Osteoblast (primary cell): ENCODE results near the gene MIAT. TPM values are rescaled to one million over a fixed set of nuclear protein-coding genes. Genes with fewer than 3 reads are reported as not detected.

Source experiments
- DNase-seq: peaks from one replicate; pipeline ENCODE4 v3.0.0; 2011; ENCODE audit warnings: low spot score, mixed read lengths; ENCODE audit not compliant: insufficient read length; ENCODE audit errors: missing footprints
- H2AFZ ChIP-seq: 2 replicates; pipeline ENCODE4 v1.6.0; 2011; ENCODE audit warnings: mild to moderate bottlenecking, low read length
- H3K27ac ChIP-seq: 2 replicates; pipeline ENCODE4 v1.5.1; 2011; ENCODE audit warnings: mild to moderate bottlenecking, low read depth, low read length, moderate library complexity
- H3K27me3 ChIP-seq: 2 replicates; pipeline ENCODE4 v1.6.0; 2012; ENCODE audit warnings: mild to moderate bottlenecking, control low read depth, inconsistent platforms, low read length, moderate library complexity; ENCODE audit not compliant: insufficient read depth
- H3K36me3 ChIP-seq: 2 replicates; pipeline ENCODE4 v1.5.1; 2011; ENCODE audit warnings: mild to moderate bottlenecking, low read length, control low read depth, moderate library complexity; ENCODE audit not compliant: insufficient read depth
- H3K4me1 ChIP-seq: 2 replicates; pipeline ENCODE4 v1.5.1; 2011; ENCODE audit warnings: mild to moderate bottlenecking, low read length, control low read depth, moderate library complexity; ENCODE audit not compliant: insufficient read depth
- H3K4me2 ChIP-seq: 2 replicates; pipeline ENCODE4 v1.6.0; 2011; ENCODE audit warnings: mild to moderate bottlenecking, low read length; ENCODE audit not compliant: insufficient read depth
- H3K4me3 ChIP-seq: fragments of 200-600 bp; sonication (generic); 3 replicates; pipeline ENCODE4 v1.5.1; 2012; ENCODE audit warnings: mild to moderate bottlenecking, low read length, inconsistent platforms; ENCODE audit not compliant: insufficient read depth
- H3K79me2 ChIP-seq: 2 replicates; pipeline ENCODE4 v1.6.0; 2012; ENCODE audit warnings: mild to moderate bottlenecking, low read length, control low read depth, inconsistent platforms; ENCODE audit not compliant: insufficient read depth
- H3K9me3 ChIP-seq: 2 replicates; pipeline ENCODE4 v1.5.1; 2011; ENCODE audit warnings: low read depth, low read length, control low read depth
- H4K20me1 ChIP-seq: 2 replicates; pipeline ENCODE4 v1.6.0; 2012; ENCODE audit warnings: mild to moderate bottlenecking, low read length, control low read depth; ENCODE audit not compliant: insufficient read depth
- CTCF ChIP-seq: IDR thresholded peaks from 2 replicates; pipeline ENCODE4 v1.5.1; 2011; ENCODE audit warnings: mild to moderate bottlenecking, low read depth, low read length, moderate library complexity; ENCODE audit errors: extremely low read depth
- total RNA-seq: library from RNA; depleted of rRNA; stranded (reverse); fragments of >200 nt; gene quantifications from 2 replicates; pipeline ENCODE4 v1.2.3, GENCODE V29; 2012

MIAT gene
- total RNA-seq, 1 donor = 1.8 TPM

DNA sequence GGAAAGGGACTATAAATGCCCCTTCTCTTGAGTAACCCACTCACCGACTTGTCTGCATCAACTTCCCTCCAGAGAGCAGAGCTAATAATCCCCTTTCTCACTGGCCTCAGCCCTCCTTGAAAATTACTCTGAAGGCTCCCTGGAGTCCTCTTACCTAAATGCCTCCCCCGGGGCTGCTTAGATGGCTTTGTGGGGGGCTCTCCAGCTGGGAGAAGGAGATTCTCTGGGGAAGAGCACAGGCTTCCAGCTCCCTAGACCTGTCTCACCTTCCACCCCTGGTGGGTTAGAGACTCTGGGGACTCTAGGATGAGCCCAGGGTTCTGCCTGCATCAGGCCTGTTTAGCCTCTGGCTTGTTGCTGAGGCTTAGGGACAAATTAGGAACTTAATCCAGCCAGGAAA is 39.8 kb downstream of the MIAT start:
- H3K27me3 ChIP-seq = no peaks in the 10 kb centered on the region
- no peaks in the 10 kb centered on the region for H3K79me2 ChIP-seq
- H3K4me1 ChIP-seq = no peaks in the 10 kb centered on the region
- DNase-seq = no peak
- no peak overlapping the region for H3K4me3 ChIP-seq
- no peak for TF ChIP-seq CTCF
- H3K36me3 ChIP-seq = peaks cover 3% of the 10 kb centered on the region
- H2AFZ ChIP-seq = no peak overlapping the region
- no peak overlapping the region for H3K27ac ChIP-seq
- H3K9me3 ChIP-seq = no peaks in the 10 kb centered on the region
- no peak overlapping the region for H3K4me2 ChIP-seq
- H4K20me1 ChIP-seq = peaks cover 1% of the 10 kb centered on the region

DNA sequence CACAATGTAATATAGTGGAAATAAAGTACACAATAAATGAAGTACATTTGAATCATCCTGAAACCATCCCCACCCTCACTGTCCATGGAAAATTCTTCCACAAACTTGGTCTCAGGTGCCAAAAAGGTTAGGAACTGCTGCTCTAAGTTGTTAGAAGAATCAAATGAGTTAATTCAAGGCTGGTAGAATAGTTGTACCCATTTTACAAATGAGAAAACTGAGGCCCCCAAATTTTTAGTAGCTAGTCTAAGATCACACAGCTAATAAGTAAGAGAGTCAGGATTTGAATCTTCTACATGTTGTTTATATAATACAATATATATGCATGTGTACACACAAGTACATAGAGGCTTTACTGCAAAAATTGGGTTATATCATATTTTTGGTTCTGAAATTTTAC is 43.1 kb downstream of the MIAT start:
- Histone ChIP-seq H3K4me1 (no peaks in the 10 kb centered on the region), H3K9me3 (no peaks in the 10 kb centered on the region)
- TF ChIP-seq CTCF = no peak

DNA sequence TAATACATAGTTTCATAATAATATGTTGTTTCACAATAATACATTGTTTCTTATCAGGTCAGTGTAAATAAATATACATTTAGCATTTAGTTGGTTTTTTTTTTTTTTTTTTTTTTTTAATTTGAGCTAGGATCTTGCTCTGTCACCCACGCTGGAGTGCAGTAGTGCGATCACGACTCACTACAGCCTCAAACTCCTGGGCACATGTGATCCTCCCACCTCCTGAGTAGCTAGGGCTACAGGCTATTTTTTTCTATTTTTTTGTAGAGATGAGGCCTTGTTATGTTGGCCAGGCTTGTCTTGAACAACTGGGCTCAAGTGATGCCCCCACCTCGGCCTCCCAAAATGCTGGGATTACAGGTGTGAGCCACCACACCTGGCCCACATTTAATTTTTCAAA is 43.5 kb downstream of the MIAT start:
- no peak overlapping the region for H3K27ac ChIP-seq
- no peak overlapping the region for H3K4me3 ChIP-seq
- no peaks in the 10 kb centered on the region for H4K20me1 ChIP-seq
- no peaks in the 10 kb centered on the region for H3K9me3 ChIP-seq
- no peaks in the 10 kb centered on the region for H3K4me1 ChIP-seq
- no peak overlapping the region for H3K4me2 ChIP-seq
- DNase-seq = no peak
- no peaks in the 10 kb centered on the region for H3K36me3 ChIP-seq
- TF ChIP-seq CTCF = no peak
- no peaks in the 10 kb centered on the region for H3K79me2 ChIP-seq
- H3K27me3 ChIP-seq = no peaks in the 10 kb centered on the region
- H2AFZ ChIP-seq = no peak overlapping the region

More for the DNA sequence above, 43.1 kb downstream of the MIAT start:
- Histone ChIP-seq H3K27ac (no peak overlapping the region), H3K36me3 (no peaks in the 10 kb centered on the region), H2AFZ (no peak overlapping the region), H3K79me2 (no peaks in the 10 kb centered on the region), H4K20me1 (no peaks in the 10 kb centered on the region), H3K4me2 (no peak overlapping the region), H3K4me3 (no peak overlapping the region), H3K27me3 (no peaks in the 10 kb centered on the region)
- no peak for DNase-seq

DNA sequence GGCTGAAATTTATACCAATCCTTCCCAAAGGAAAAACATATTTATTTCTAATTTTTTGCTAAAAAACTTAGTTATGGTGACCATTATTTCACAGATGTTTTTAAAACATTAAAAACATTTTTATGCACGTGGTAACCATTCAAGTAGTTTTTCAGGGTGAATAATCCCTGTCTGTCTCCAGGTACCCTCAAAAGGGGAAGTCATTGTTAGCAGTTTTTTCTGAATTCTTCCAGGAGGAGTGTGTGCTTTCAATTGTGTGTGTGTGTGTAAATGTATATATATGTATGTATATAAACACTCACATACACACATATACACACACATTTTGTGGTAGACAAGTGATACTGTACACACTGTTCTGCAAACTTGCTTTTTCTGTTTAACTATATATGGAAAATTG is 43.9 kb downstream of the MIAT start:
- H3K4me3 ChIP-seq = no peak overlapping the region
- no peak overlapping the region for H3K4me2 ChIP-seq
- no peak overlapping the region for H2AFZ ChIP-seq
- no peaks in the 10 kb centered on the region for H3K79me2 ChIP-seq
- H4K20me1 ChIP-seq = no peaks in the 10 kb centered on the region
- H3K27me3 ChIP-seq = no peaks in the 10 kb centered on the region
- no peak for TF ChIP-seq CTCF
- DNase-seq = no peak
- H3K9me3 ChIP-seq = no peaks in the 10 kb centered on the region
- no peaks in the 10 kb centered on the region for H3K4me1 ChIP-seq
- H3K36me3 ChIP-seq = no peaks in the 10 kb centered on the region
- H3K27ac ChIP-seq = no peak overlapping the region
